ENCODE results near the gene TRAPPC2. TPM values are rescaled to one million over a fixed set of nuclear protein-coding genes. Genes with fewer than 3 reads are reported as not detected.
"Not testable (repeated sequence)": the region's sequence is repeated elsewhere in the genome, so short reads cannot be mapped to it uniquely, and the experiment has no call there.

Gene TRAPPC2
- total and polyA plus RNA-seq, 5 experiments from 2014 or later = 25.7 to 51.5 (median 34.3) TPM

DNA sequence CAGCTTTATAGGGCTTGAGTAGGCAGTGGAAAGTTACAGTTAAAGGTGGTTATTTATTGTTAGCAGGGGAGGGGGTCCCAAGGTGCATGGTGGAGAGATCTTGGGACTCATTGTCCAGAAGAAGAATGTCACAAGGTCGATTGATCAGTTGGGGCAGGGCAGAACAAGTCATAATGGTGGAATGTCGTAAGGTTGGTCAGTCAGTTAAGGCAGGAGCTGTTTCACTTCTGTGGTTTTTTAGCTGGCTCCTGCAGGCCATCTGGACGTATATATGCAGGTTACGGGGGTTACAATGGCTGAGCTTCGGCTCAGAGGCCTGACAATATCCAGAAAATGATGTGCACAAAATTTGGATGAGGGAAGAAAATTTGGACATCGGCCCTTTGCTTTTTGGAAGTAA lies 7.3 kb upstream of the TRAPPC2 start:
- no peaks in the 10 kb centered on the region for H3K27me3 Mint-ChIP-seq
- H3K27ac Mint-ChIP-seq = peak overlapping the region in 8 of 10 donors; percentile 29 to 84 (median 70)
- H3K36me3 Mint-ChIP-seq = peaks cover 2 to 55% (median 5%) of the 10 kb centered on the region in 3 donors
- POLR2A ChIA-PET = interaction anchor here (1.2 kb wide), 1 partner anchor 288 kb away, joined by 5 read pairs; the partner anchor contains the start of gene GEMIN8
- H3K4me1 Mint-ChIP-seq = peaks cover 7 to 35% (median 17%) of the 10 kb centered on the region in 4 donors
- no peaks in the 10 kb centered on the region for H3K9me3 Mint-ChIP-seq
- DNase-seq = no peak
- ATAC-seq = no peak
- H3K4me3 Mint-ChIP-seq = peak overlapping the region in 2 of 10 donors; percentile 16 to 21

DNA sequence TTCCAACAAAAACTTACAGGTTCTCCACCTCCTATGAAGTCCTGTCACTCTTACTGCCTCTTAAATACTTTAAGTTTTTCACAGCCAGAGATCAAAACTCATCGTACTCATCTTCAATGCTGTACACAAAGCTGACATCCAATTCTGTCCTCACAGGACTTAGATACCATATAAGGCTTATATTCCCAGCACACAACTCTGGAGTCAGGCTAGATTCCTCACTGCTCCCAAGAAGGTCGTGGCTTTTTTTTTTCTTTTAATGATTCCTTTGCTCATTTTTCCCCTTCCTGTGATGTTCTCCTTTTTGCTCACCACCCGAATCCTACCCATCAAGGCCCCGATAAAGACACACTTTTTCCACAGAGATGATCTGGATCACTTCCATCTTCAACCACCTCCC lies 914 bp downstream of the TRAPPC2 start:
- peaks cover 12 to 37% (median 21%) of the 10 kb centered on the region in 3 donors for H3K36me3 Mint-ChIP-seq
- H3K4me1 Mint-ChIP-seq = peaks cover 21 to 78% (median 44%) of the 10 kb centered on the region in 4 donors
- peak overlapping the region; percentile 91 to 100 (median 98) for H3K27ac Mint-ChIP-seq
- H3K4me3 Mint-ChIP-seq = peak overlapping the region; percentile 93 to 99 (median 98)
- no peaks in the 10 kb centered on the region for H3K27me3 Mint-ChIP-seq
- H3K9me3 Mint-ChIP-seq = peaks cover 0 to 22% (median 0%) of the 10 kb centered on the region in 9 donors
- no peak for DNase-seq
- POLR2A ChIA-PET = interaction anchor here (0.6 to 3.3 kb wide), 11 partner anchors 9 to 749 kb away, joined by 3 to 35 read pairs (median 9); partner anchors contain the start of genes GEMIN8, RAB9A and TCEANC
- ATAC-seq = no peak

DNA sequence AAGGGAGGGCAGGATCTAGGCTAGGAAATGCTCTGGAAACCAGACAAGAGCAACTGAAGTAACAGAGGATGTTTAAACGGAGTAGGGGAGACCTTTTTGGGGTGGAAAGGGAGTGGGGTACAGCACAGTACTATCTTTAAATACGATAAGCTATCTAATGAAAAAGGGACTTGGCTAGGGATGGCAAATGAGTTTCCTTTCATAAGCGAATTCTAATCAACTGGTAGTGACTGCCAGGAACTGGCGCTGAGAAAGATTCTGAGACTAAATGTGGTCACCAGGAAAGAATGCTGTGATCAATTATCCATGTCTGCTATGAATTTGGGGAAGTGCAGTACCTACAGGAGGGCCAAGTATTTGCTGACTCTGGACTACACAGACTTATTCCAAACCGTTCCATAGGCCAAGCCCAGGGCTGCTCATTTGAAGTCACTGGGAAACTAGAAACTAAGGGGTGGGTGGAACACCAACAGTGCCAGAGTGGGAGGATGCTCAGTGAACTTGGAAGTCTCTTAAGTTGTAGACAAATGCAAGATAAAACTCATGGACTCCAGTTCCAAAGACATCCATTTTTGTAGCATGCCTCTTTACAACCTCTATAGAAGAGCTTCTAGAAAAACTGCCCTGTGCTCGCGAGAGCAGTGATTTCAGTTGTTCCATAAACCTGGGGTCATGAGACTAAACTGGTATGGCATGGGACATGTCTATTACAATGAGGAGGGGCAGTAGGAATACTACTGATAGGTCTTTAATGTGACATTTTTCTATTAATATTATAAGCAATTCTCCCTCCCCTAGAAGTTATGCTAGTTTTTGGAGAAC lies 2.0 kb downstream of the TRAPPC2 start:
- H3K36me3 Mint-ChIP-seq = peaks cover 14 to 45% (median 27%) of the 10 kb centered on the region in 3 donors
- H3K4me3 Mint-ChIP-seq = peak overlapping the region in 9 of 10 donors; percentile 8 to 99 (median 94)
- H3K4me1 Mint-ChIP-seq = peaks cover 21 to 84% (median 48%) of the 10 kb centered on the region in 4 donors
- H3K27ac Mint-ChIP-seq = peak overlapping the region in 9 of 10 donors; percentile 2 to 99 (median 74)
- no peaks in the 10 kb centered on the region for H3K27me3 Mint-ChIP-seq
- DNase-seq (no peak), ATAC-seq (no peak)
- POLR2A ChIA-PET = interaction anchor here (2.9 to 3.2 kb wide), 2 partner anchors 8 to 21 kb away, joined by 9 to 35 read pairs; no protein-coding TSS in a partner anchor
- peaks cover 0 to 30% (median 0%) of the 10 kb centered on the region in 9 donors for H3K9me3 Mint-ChIP-seq

DNA sequence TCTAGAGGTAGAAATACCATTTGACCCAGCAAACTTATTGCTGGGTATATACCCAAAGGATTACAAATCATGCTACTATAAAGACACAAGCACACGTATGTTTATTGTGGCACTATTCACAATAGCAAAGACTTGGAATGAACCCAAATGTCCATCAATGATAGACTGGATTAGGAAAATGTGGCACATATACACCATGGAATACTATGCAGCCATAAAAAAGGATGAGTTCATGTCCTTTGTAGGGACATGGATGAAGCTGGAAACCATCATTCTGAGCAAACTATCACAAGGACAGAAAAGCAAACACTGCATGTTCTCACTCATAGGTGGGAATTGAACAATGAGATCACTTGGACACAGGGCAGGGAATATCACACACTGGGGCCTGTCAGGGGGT lies 3.9 kb downstream of the TRAPPC2 start:
- DNase-seq, H3K27me3 Mint-ChIP-seq, ATAC-seq, POLR2A ChIA-PET: not testable (repeated sequence)
- H3K36me3 Mint-ChIP-seq = peaks cover 26 to 45% (median 29%) of the 10 kb centered on the region in 3 donors
- peak overlapping the region in 1 of 10 donors; percentile 21 for H3K4me3 Mint-ChIP-seq
- peaks cover 24 to 88% (median 58%) of the 10 kb centered on the region in 4 donors for H3K4me1 Mint-ChIP-seq
- peak overlapping the region in 2 of 10 donors; percentile 37 to 71 for H3K27ac Mint-ChIP-seq
- H3K9me3 Mint-ChIP-seq = peaks cover 0 to 49% (median 0%) of the 10 kb centered on the region in 9 donors

DNA sequence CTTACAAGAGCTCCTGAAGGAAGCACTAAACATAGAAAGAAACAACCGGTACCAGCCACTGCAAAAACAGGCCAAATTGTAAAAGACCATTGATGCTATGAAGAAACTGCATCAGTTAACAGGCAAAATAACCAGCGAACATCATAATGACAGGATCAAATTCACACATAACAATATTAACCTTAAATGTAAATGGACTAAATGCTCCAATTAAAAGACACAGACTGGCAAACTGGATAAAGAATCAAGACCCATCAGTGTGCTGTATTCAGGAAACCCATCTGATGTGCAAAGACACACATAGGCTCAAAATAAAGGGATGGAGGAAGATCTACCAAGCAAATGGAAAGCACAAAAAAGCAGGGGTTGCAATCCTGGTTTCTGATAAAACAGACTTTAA lies 7.8 kb downstream of the TRAPPC2 start:
- ATAC-seq, H3K27me3 Mint-ChIP-seq, POLR2A ChIA-PET, DNase-seq: not testable (repeated sequence)
- peak overlapping the region in 6 of 10 donors; percentile 33 to 89 (median 72) for H3K27ac Mint-ChIP-seq
- H3K4me3 Mint-ChIP-seq = peak overlapping the region in 1 of 10 donors; percentile 17
- H3K36me3 Mint-ChIP-seq = peaks cover 29 to 48% (median 29%) of the 10 kb centered on the region in 3 donors
- peaks cover 0 to 39% (median 0%) of the 10 kb centered on the region in 9 donors for H3K9me3 Mint-ChIP-seq
- peaks cover 23 to 87% (median 57%) of the 10 kb centered on the region in 4 donors for H3K4me1 Mint-ChIP-seq

DNA sequence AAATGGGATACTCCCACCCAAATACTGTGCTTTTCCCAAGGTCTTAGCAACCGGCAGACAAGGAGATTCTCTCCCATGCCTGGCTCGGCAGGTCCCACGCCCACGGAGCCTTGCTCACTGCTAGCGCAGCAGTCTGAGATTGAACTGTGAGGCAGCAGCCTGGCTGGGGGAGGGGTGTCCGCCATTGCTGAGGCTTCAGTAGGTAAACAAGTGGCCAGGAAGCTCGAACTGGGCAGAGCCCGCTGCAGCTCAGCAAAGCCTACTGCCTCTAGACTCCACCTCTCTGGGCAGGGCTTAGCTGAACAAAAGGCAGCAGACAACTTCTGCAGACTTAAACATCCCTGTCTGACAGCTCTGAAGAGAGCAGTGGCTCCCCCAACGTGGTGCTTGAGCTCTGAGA lies 9.5 kb downstream of the TRAPPC2 start:
- peak in 1 of 2 donors; percentile 25 for ATAC-seq
- Mint-ChIP-seq H3K36me3 (peaks cover 23 to 56% (median 29%) of the 10 kb centered on the region in 3 donors), H3K4me3 (peak overlapping the region in 8 of 10 donors; percentile 13 to 62 (median 38)), H3K4me1 (peaks cover 23 to 79% (median 55%) of the 10 kb centered on the region in 4 donors), H3K27ac (peak overlapping the region in 9 of 10 donors; percentile 31 to 89 (median 74)), H3K9me3 (peaks cover 0 to 34% (median 0%) of the 10 kb centered on the region in 9 donors)
- not testable (repeated sequence) for H3K27me3 Mint-ChIP-seq
- DNase-seq = peak in 8 of 10 donors; percentile 14 to 64 (median 37)
- POLR2A ChIA-PET = interaction anchor here (0.6 to 2.7 kb wide), 4 partner anchors 9 to 36 kb away, joined by 3 to 35 read pairs (median 6); partner anchors contain the start of genes OFD1, RAB9A and TRAPPC2

DNA sequence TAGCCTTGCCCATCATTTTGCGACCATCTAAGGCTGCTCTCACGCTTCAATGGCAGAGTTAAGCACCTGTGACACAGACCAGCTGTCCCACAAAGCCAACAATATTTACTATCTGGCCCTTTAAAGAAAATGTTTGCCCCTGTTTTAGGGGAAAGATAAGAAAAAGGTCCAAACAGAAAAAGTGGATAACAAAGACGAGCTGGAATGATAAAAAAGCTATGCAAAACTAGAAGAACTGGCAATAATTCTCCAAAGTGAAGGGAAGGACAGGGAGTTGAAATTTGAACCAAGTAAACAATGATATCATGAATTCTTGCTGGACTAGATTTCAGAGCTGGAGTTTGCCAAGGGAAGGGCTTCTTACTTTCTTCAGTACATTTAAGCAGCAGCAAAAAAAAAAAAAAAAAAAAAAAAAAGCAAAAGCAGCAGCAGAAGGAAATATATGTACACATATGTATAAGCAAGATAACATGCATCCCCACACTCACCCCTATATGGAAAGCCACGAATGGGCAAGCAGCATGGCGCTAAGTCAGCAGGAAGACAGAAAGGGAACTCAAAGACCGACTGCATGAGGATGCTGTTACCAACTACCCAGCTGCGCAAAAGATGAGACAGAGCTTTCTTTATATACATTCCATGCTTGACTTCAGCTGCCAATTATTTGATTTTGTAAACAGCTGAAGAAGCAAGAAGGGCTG lies 12.5 kb downstream of the TRAPPC2 start:
- POLR2A ChIA-PET = interaction anchor here (0.7 to 1.6 kb wide), 6 partner anchors 13 to 771 kb away, joined by 3 to 11 read pairs (median 6); partner anchors contain the start of genes OFD1, RAB9A and TRAPPC2
- peaks cover 0 to 16% (median 0%) of the 10 kb centered on the region in 9 donors for H3K9me3 Mint-ChIP-seq
- peak overlapping the region in 1 of 10 donors; percentile 19 for H3K4me3 Mint-ChIP-seq
- ATAC-seq = no peak
- no peak for DNase-seq
- H3K4me1 Mint-ChIP-seq = peaks cover 24 to 73% (median 56%) of the 10 kb centered on the region in 4 donors
- H3K36me3 Mint-ChIP-seq = peaks cover 3 to 38% (median 24%) of the 10 kb centered on the region in 3 donors
- no peaks in the 10 kb centered on the region for H3K27me3 Mint-ChIP-seq
- H3K27ac Mint-ChIP-seq = peak overlapping the region; percentile 31 to 86 (median 70)

DNA sequence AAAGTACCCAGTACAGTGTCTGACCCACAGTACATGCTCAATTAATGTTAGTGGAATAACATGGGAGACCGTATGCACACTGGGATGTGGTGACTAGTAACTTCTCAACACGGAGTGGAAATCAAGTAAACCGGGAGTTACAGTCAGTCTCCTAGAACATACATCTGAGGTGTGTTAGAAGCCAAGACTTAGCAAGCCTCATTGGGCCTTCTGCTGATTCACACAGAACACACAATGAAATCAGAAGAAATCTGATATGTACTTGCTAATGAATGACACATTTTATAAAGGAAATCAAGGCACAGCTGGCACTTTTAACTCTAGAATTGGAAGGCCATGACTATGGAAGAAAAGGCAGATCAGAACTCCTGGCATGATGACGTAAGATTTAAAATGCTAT lies 13.0 kb downstream of the TRAPPC2 start:
- Mint-ChIP-seq H3K27ac (peak overlapping the region in 7 of 10 donors; percentile 25 to 84 (median 69)), H3K4me3 (no peak overlapping the region), H3K27me3 (no peaks in the 10 kb centered on the region), H3K4me1 (peaks cover 20 to 70% (median 53%) of the 10 kb centered on the region in 4 donors), H3K9me3 (peaks cover 0 to 10% (median 0%) of the 10 kb centered on the region in 9 donors), H3K36me3 (peaks cover 3 to 37% (median 19%) of the 10 kb centered on the region in 3 donors)
- DNase-seq = no peak
- POLR2A ChIA-PET = interaction anchor here (0.7 to 1.6 kb wide), 5 partner anchors 13 to 771 kb away, joined by 3 to 11 read pairs (median 5); partner anchors contain the start of genes OFD1, RAB9A and TRAPPC2
- ATAC-seq = no peak

DNA sequence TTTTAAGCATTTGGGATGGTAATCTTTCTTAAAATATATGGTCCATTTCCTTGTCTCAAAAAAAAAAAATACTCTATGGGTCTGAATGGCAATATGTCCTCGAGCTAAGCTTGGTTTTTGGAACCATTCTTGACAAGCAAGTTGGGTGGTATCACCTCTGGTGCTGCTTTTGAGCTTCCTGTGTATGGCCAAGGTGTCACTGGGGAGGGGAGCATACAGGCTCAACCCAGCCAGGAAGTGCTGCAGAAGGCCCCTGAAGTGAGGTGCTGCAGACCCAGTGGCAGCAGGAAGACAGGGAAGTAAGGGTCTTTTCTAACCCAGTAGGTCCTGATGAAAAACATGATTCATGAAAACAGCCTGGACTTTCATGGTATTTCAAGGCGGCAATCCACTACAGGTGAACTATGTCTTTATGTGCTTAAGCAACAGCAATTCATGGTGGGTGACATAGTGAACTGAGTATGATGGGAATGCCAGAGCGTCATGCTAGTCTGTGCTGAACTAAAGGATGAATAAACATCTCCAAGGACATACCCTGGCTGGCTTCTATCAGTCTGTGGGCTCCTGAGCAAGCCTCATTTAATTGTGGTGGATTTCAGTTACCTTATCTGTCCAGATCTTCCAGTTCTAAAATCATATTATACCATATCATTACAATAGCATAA lies 15.1 kb downstream of the TRAPPC2 start:
- POLR2A ChIA-PET = interaction anchor here (0.9 to 2.7 kb wide), 2 partner anchors 11 to 15 kb away, joined by 3 to 21 read pairs; partner anchors contain the start of genes OFD1 and TRAPPC2
- ATAC-seq (peak; percentile 69 to 81), DNase-seq (peak in 5 of 10 donors; percentile 6 to 41 (median 18))
- Mint-ChIP-seq H3K27ac (peak overlapping the region; percentile 70 to 93 (median 88)), H3K27me3 (no peaks in the 10 kb centered on the region), H3K4me1 (peaks cover 16 to 52% (median 37%) of the 10 kb centered on the region in 4 donors), H3K9me3 (peaks cover 0 to 4% (median 0%) of the 10 kb centered on the region in 9 donors), H3K4me3 (peak overlapping the region in 9 of 10 donors; percentile 7 to 80 (median 31)), H3K36me3 (peaks cover 0 to 51% (median 11%) of the 10 kb centered on the region in 3 donors)

DNA sequence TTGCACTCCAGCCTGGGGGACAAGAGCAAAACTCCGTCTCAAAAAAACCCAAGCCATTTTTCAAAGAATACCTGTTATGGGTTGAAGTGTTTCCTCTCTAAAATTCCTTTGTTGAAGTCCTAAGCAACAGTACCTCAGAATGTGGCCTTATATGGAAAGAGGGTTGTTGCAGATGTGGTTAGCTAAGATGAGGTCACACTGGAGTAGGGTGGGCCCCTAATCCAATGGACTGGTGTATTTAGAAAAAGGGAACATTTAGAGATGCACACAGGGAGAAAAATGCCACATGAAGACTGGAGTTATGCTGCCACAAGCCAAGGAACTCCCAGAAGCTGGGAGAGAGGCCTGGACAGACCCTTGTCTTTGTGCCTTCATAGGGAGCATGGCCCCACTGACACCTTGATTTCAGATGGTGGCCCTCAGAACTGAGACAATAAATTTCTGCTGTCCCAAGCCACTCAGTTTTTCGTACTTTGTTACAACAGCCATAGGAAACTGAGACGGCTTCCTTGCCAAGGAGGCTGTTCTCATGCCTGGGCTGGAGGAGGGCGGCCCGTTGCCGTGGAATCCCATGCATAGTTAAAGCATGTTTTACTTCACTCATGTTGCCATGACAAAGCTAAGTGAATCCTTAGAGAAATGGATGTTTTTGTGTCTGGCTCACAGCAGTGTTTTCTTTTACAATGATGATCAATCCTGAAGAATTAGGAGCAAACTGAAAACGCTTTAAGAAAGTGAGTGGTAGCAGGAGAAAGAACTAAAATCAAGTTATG lies 16.5 kb downstream of the TRAPPC2 start:
- POLR2A ChIA-PET = interaction anchor here (0.9 to 2.7 kb wide), 2 partner anchors 17 to 28 kb away, joined by 3 to 21 read pairs; partner anchors contain the start of genes OFD1 and TRAPPC2
- ATAC-seq = no peak
- no peak for DNase-seq

More for the DNA sequence above, 16.5 kb downstream of the TRAPPC2 start:
- H3K27me3 Mint-ChIP-seq = no peaks in the 10 kb centered on the region
- peaks cover 9 to 44% (median 27%) of the 10 kb centered on the region in 4 donors for H3K4me1 Mint-ChIP-seq
- H3K27ac Mint-ChIP-seq = peak overlapping the region; percentile 44 to 93 (median 72)
- H3K9me3 Mint-ChIP-seq = peaks cover 0 to 4% (median 0%) of the 10 kb centered on the region in 9 donors
- H3K4me3 Mint-ChIP-seq = peak overlapping the region in 3 of 10 donors; percentile 10 to 36 (median 16)
- peaks cover 0 to 49% (median 0%) of the 10 kb centered on the region in 3 donors for H3K36me3 Mint-ChIP-seq

Data from naive thymus-derived CD8-positive, alpha-beta T cell (primary cell).